ENCODE data around the gene OR2T5.
"Not testable (repeated sequence)": the region's sequence is repeated elsewhere in the genome, so short reads cannot be mapped to it uniquely, and the experiment has no call there.

Gene OR2T5

GRCh38 chr1:248471154-248471553 lies 17.2 kb upstream of the OR2T5 start:
- no peak for DNase-seq (ENCODE audit: low spot score in 2 of 2)
- H3K4me1 ChIP-seq, result no peaks in the 10 kb centered on the region
- in situ Hi-C loops (cut with MboI; ENCODE audit: low sequenced_read_pairs), result no loop called here

GRCh38 chr1:248472111-248472510 lies 16.3 kb upstream of the OR2T5 start:
- DNase-seq (ENCODE audit: low spot score in 2 of 2); H3K4me1 ChIP-seq; in situ Hi-C loops (cut with MboI; ENCODE audit: low sequenced_read_pairs); H3K27me3 ChIP-seq (ENCODE audit: low read depth); H3K36me3 ChIP-seq (replicated peaks); H3K9me3 ChIP-seq; H3K4me3 ChIP-seq: not testable (repeated sequence)

More at GRCh38 chr1:248471154-248471553, 17.2 kb upstream of the OR2T5 start:
- H3K9me3 ChIP-seq, result no peaks in the 10 kb centered on the region
- H3K27me3 ChIP-seq (ENCODE audit: low read depth), result no peaks in the 10 kb centered on the region
- H3K4me3 ChIP-seq, result no peak overlapping the region
- H3K36me3 ChIP-seq (replicated peaks), result no peaks in the 10 kb centered on the region

- H3K27me3 ChIP-seq (ENCODE audit: low read depth); H3K36me3 ChIP-seq (replicated peaks); in situ Hi-C loops (cut with MboI; ENCODE audit: low sequenced_read_pairs); H3K9me3 ChIP-seq; H3K4me1 ChIP-seq; DNase-seq (ENCODE audit: low spot score in 2 of 2); H3K4me3 ChIP-seq: not testable (repeated sequence)
These were observed 15.3 kb upstream of the OR2T5 start, which contains the start of gene OR2T3 for GRCh38 chr1:248473051-248473450. Gene OR2T3 (plus strand): TSS chr1:248473351. CDS start chr1:248473351, 0 bp downstream.

DNA sequence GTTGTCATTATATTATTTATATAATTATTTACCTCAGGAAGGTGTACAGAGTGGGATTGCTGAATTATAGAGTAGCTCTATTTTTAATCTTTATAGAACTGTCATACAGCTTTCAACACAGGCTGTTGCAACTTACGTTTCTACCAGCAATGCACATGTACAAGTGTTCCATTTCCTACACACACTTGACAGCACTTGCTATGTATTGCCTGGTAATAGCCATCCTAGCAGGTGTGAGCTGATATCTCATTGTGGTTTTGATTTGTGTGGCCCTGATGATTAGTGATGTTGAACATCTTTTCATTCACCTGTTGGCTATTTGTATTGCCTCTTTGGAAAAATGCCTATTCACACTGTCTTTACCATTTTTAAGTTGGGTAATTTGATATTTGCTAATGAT lies 12.7 kb upstream of the OR2T5 start:
- in situ Hi-C loops (cut with MboI; ENCODE audit: low sequenced_read_pairs); H3K27me3 ChIP-seq (ENCODE audit: low read depth); DNase-seq (ENCODE audit: low spot score in 2 of 2); H3K9me3 ChIP-seq; H3K36me3 ChIP-seq (replicated peaks); H3K4me3 ChIP-seq; H3K4me1 ChIP-seq: not testable (repeated sequence)

DNA sequence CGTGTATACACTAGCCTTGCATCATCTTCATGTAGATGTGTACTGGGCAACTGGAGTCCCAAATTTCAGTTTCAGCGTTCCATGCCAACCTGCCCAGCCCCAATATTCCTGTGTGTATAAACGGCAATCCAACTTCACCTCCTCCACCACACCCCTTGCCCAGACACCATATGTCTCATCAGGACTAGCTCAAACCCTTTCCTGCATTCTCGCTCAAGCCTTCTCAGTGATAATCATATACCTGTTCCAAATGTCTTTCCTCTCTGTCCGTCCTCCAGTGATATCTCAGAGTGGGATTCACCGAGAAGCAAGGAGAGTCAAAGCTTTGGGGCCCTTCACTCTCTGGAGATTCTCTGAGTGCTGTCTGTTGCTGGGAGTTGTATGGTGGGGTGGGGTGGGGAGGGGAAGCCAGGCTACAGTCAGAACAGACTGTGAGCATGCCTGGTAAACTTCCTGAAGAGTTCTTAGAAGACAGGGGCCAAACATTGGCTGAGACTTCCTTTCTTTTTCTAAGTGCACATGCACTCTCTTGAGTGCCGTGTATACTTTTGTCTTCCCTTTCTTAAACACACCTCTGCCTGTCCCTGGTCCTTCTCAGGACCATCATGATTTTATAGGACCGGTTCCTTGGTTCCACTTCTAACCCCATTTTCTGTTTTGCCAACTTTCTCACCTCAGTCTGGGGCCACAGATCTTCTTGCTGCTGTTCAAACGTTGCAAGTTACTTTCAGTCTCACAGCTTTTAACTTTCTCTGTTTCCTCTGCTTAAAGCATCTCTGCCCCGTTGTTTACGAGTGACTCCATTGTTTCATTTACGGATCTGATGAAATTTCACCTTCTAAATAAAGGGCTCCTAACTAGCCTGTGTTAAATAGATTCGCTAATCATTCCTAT lies 6.5 kb upstream of the OR2T5 start:
- H3K4me1 ChIP-seq; H3K9me3 ChIP-seq; DNase-seq (ENCODE audit: low spot score in 2 of 2); H3K4me3 ChIP-seq; in situ Hi-C loops (cut with MboI; ENCODE audit: low sequenced_read_pairs); H3K27me3 ChIP-seq (ENCODE audit: low read depth); H3K36me3 ChIP-seq (replicated peaks): not testable (repeated sequence)

DNA sequence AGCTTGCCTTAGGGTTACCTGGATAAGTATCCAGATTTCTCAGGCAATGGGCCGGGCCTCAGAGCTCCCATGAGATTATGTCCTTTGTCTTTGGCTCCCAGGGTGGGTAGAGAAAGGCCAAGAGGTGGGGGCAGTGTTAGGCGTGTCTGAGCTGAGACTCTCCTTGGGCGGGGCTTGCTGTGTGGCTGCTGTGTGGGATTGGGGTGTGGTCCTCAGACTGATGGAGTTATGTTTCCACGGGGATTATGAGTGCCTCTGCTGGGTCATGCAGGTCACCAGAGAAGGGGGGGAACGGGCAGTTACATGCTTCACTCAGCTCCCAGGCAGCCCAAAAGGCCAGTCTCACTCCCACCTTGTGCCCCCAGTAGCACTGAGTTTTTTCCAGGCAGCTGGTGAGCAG lies 8.3 kb downstream of the OR2T5 start:
- H3K4me3 ChIP-seq; H3K4me1 ChIP-seq; H3K27me3 ChIP-seq (ENCODE audit: low read depth); DNase-seq (ENCODE audit: low spot score in 2 of 2); H3K36me3 ChIP-seq (replicated peaks); in situ Hi-C loops (cut with MboI; ENCODE audit: low sequenced_read_pairs); H3K9me3 ChIP-seq: not testable (repeated sequence)

GRCh38 chr1:248500305-248501035 lies 12.1 kb downstream of the OR2T5 start:
- H3K4me3 ChIP-seq; DNase-seq (ENCODE audit: low spot score in 2 of 2); H3K4me1 ChIP-seq; H3K9me3 ChIP-seq; H3K36me3 ChIP-seq (replicated peaks); H3K27me3 ChIP-seq (ENCODE audit: low read depth); in situ Hi-C loops (cut with MboI; ENCODE audit: low sequenced_read_pairs): not testable (repeated sequence)

- DNase-seq (ENCODE audit: low spot score in 2 of 2); in situ Hi-C loops (cut with MboI; ENCODE audit: low sequenced_read_pairs); H3K9me3 ChIP-seq; H3K36me3 ChIP-seq (replicated peaks); H3K27me3 ChIP-seq (ENCODE audit: low read depth); H3K4me1 ChIP-seq; H3K4me3 ChIP-seq: not testable (repeated sequence)
These were observed 19.4 kb downstream of the OR2T5 start, which contains the start of gene OR2G6 for GRCh38 chr1:248507773-248508172. Gene OR2G6 (plus strand): TSS chr1:248508073. CDS start chr1:248521647, 13,574 bp downstream.

DNA sequence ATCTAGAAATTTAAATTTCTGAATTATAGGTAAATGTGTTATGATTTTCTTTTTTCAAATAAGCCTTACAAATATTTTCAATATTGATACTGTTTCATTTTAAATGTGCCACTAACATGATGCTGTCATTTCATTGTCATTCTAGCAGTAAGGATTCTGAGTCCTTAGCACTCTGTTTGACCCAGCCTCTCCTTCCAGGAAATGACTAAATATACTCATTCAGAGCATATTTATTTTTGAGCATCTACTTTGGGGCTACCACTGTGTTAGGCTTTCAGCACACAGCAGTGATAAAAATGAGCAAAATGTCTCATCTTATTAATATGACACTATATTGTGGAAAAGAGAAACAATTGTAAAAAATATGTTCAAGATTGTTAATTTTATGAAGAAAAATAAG lies 21.8 kb downstream of the OR2T5 start:
- H3K36me3 ChIP-seq (replicated peaks); H3K9me3 ChIP-seq; in situ Hi-C loops (cut with MboI; ENCODE audit: low sequenced_read_pairs); H3K4me3 ChIP-seq; H3K4me1 ChIP-seq; H3K27me3 ChIP-seq (ENCODE audit: low read depth); DNase-seq (ENCODE audit: low spot score in 2 of 2): not testable (repeated sequence)

GRCh38 chr1:248521856-248522255 lies 33.5 kb downstream of the OR2T5 start:
- Histone ChIP-seq H3K36me3 (replicated peaks) (no peaks in the 10 kb centered on the region), H3K4me3 (no peak overlapping the region), H3K9me3 (no peaks in the 10 kb centered on the region), H3K27me3 (ENCODE audit: low read depth) (no peaks in the 10 kb centered on the region), H3K4me1 (no peaks in the 10 kb centered on the region)
- in situ Hi-C loops (cut with MboI; ENCODE audit: low sequenced_read_pairs), result no loop called here
- DNase-seq (ENCODE audit: low spot score in 2 of 2), result no peak

DNA sequence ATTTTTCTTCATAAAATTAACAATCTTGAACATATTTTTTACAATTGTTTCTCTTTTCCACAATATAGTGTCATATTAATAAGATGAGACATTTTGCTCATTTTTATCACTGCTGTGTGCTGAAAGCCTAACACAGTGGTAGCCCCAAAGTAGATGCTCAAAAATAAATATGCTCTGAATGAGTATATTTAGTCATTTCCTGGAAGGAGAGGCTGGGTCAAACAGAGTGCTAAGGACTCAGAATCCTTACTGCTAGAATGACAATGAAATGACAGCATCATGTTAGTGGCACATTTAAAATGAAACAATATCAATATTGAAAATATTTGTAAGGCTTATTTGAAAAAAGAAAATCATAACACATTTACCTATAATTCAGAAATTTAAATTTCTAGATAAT lies 49.1 kb downstream of the OR2T5 start:
- H3K4me3 ChIP-seq; H3K36me3 ChIP-seq (replicated peaks); in situ Hi-C loops (cut with MboI; ENCODE audit: low sequenced_read_pairs); H3K27me3 ChIP-seq (ENCODE audit: low read depth); H3K4me1 ChIP-seq; H3K9me3 ChIP-seq; DNase-seq (ENCODE audit: low spot score in 2 of 2): not testable (repeated sequence)
